Gastrocnemius medialis (tissue), 4 donors: ENCODE data around the gene TSPAN5.

ENCODE experiments used
- POLR2A ChIP-seq, 2 donors: fragments of 450-650 bp; IDR thresholded peaks; one replicate each; pipeline ENCODE4 v1.6.1; 2017; ENCODE audit warnings: antibody characterized with exemption in 2 of 2, mild to moderate bottlenecking in 2 of 2, moderate library complexity in 2 of 2
- TF ChIP-seq, protein P1 (sequence below), 5 experiments: fragments of 450-650 bp in 3 of 5; fragments of 200-600 bp in 2 of 5; sonication (generic) in 2 of 5; IDR thresholded peaks in 4 of 5; conservative IDR thresholded peaks in 1 of 5; 1 replicate in 4 of 5; 2 replicates in 1 of 5; pipeline ENCODE4 v1.5.1; 2016 to 2019; ENCODE audit warnings: antibody characterized with exemption in 5 of 5, mild to moderate bottlenecking in 3 of 5, moderate library complexity in 3 of 5

DNA sequence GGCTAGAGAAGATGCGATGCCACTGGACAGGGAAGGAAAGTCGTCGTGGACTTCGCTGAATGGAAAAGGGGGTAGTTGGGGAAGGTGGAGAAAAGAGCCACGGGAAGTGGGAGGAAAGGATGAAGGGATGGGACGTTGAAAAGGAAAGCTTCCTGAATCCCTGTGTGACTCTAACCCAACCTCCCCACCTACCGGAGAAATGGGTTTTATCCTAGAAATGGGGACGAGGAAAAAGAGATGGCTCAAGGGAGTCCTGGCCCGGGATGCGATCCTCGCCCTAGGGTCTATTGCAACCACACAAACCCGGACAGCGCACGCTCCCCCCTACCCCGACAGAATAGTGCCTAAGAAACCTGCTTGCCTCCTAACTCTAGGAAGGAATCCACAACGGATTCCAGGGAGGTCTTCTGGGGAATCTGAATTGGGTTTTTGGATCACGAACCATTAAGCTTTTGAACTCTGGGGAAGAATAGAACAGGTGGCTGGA, 738 bp upstream of the TSPAN5 start:
- no peak for TF ChIP-seq POLR2A (IDR thresholded peaks at IDR 0.05)
- TF ChIP-seq, protein P1, sequence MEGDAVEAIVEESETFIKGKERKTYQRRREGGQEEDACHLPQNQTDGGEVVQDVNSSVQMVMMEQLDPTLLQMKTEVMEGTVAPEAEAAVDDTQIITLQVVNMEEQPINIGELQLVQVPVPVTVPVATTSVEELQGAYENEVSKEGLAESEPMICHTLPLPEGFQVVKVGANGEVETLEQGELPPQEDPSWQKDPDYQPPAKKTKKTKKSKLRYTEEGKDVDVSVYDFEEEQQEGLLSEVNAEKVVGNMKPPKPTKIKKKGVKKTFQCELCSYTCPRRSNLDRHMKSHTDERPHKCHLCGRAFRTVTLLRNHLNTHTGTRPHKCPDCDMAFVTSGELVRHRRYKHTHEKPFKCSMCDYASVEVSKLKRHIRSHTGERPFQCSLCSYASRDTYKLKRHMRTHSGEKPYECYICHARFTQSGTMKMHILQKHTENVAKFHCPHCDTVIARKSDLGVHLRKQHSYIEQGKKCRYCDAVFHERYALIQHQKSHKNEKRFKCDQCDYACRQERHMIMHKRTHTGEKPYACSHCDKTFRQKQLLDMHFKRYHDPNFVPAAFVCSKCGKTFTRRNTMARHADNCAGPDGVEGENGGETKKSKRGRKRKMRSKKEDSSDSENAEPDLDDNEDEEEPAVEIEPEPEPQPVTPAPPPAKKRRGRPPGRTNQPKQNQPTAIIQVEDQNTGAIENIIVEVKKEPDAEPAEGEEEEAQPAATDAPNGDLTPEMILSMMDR (IDR thresholded peaks at IDR 0.05 in 4 of 5, conservative IDR thresholded peaks at IDR 0.05 in 1 of 5), result no peak
